Keratinocyte (primary cell): ENCODE results near the gene CUEDC2.

Source experiments
- CTCF ChIP-seq, 3 experiments: IDR thresholded peaks in 1 of 3; conservative IDR thresholded peaks in 1 of 3; optimal IDR thresholded peaks in 1 of 3; 2 replicates in 2 of 3; 3 replicates in 1 of 3; pipeline versions ENCODE3 to v1.5.1; 2011; ENCODE audit warnings: low read length in 3 of 3, mild to moderate bottlenecking in 3 of 3, moderate library complexity in 2 of 3, control low read depth in 1 of 3, inconsistent platforms in 1 of 3; ENCODE audit not compliant: insufficient read depth in 2 of 3; ENCODE audit errors: extremely low read depth in 1 of 3
- EZH2 ChIP-seq: IDR thresholded peaks from one replicate; pipeline ENCODE4 v1.6.1; 2012; ENCODE audit warnings: inconsistent platforms, mild to moderate bottlenecking, low read length, moderate library complexity

GRCh38 chr10:102412293-102412692, 20.1 kb downstream of the CUEDC2 start:
- no peak for TF ChIP-seq CTCF (optimal IDR thresholded peaks at IDR 0.05 in 1 of 3, IDR thresholded peaks at IDR 0.05 in 1 of 3, conservative IDR thresholded peaks at IDR 0.05 in 1 of 3; ENCODE audit: extremely low read depth in 1 of 3, insufficient read depth in 2 of 3, low read length in 3 of 3)
- no peak for TF ChIP-seq EZH2
